K562 (cell line): ENCODE measurements around the gene ATP5F1A. TPM values are rescaled to one million over a fixed set of nuclear protein-coding genes. Genes with fewer than 3 reads are reported as not detected.
A peak's percentile ranks its signal among the peaks of the same experiment; 100 is the strongest.

Source experiments
- CBFB ChIP-seq: sonication (generic); formaldehyde crosslinking; IDR thresholded peaks from 2 replicates; pipeline ENCODE4 v1.4.0; 2020; ENCODE audit warnings: mild to moderate bottlenecking, missing genetic modification reagents
- CREB1 ChIP-seq, 2 experiments: sonication (generic) in 1 of 2; formaldehyde crosslinking in 1 of 2; IDR thresholded peaks; 2 replicates each; pipeline versions ENCODE4 v1.6.1 to v1.8.0; 2012 to 2022; ENCODE audit warnings: inconsistent platforms in 1 of 2, mild to moderate bottlenecking in 1 of 2, missing genetic modification reagents in 1 of 2, moderate library complexity in 1 of 2
- GTF2A2 ChIP-seq: IDR thresholded peaks from 2 replicates; pipeline ENCODE4 v1.6.1; 2016; ENCODE audit warnings: mild to moderate bottlenecking, missing genetic modification characterization, missing compliant biosample characterization
- KLF6 ChIP-seq: fragments of 250-450 bp; sonication (Bioruptor Pico); IDR thresholded peaks from 2 replicates; pipeline ENCODE4 v1.4.0; 2020; ENCODE audit warnings: mild to moderate bottlenecking, moderate library complexity, borderline replicate concordance
- POLR3G ChIP-seq: IDR thresholded peaks from 2 replicates; pipeline ENCODE4 v1.6.1; 2011; ENCODE audit not compliant: insufficient read length, insufficient replicate concordance; ENCODE audit errors: extremely low read depth
- SMAD2 ChIP-seq: fragments of 150-350 bp; IDR thresholded peaks from 2 replicates; pipeline ENCODE4 v1.6.1; 2014; ENCODE audit warnings: low read depth, mild to moderate bottlenecking, low read length
- SRSF3 ChIP-seq: fragments of 200-400 bp; formaldehyde crosslinking; IDR thresholded peaks from 2 replicates; pipeline ENCODE4 v1.6.1; 2016; ENCODE audit warnings: mild to moderate bottlenecking, low read length, moderate library complexity; ENCODE audit not compliant: insufficient read depth
- TBP ChIP-seq: optimal IDR thresholded peaks from 2 replicates; pipeline ENCODE3; 2011; ENCODE audit warnings: low read depth, low read length, improper control_type of control experiment
- ZC3H8 ChIP-seq: fragments of 450-650 bp; IDR thresholded peaks from 2 replicates; pipeline ENCODE4 v1.6.1; 2017
- ZNF551 ChIP-seq: fragments of 250-450 bp; sonication (Bioruptor Pico); IDR thresholded peaks from 2 replicates; pipeline ENCODE4 v1.5.0; 2021; ENCODE audit warnings: mild to moderate bottlenecking, moderate library complexity
- ZNF668 ChIP-seq: fragments of 250-450 bp; sonication (Bioruptor Pico); IDR thresholded peaks from 2 replicates; pipeline ENCODE4 v1.8.0; 2022; ENCODE audit warnings: mild to moderate bottlenecking, inconsistent platforms
- polyA plus RNA-seq, 8 experiments: library from polyadenylated mRNA; depleted of rRNA in 4 of 8; stranded (reverse) in 5 of 8; unstranded in 3 of 8; fragments of >200 nt; fragmentation: Nextera tagmentation in 2 of 8; fragmentation: Illumina TruSeq in 1 of 8; extraction: Ambion mirVana in 2 of 8; extraction: Trizol in 1 of 8; gene quantifications; 2 replicates each; pipeline versions ENCODE4 v1.2.1 to v1.2.3, GENCODE V29; 2011 to 2014; ENCODE audit warnings: inconsistent platforms in 1 of 8, missing spikeins in 1 of 8
- total RNA-seq, 7 experiments: library from RNA; depleted of rRNA in 6 of 7; stranded (reverse); fragments of >200 nt in 6 of 7; fragmentation: Illumina TruSeq in 2 of 7; extraction: Trizol in 2 of 7; gene quantifications; 2 replicates each; pipeline versions ENCODE4 v1.2.1 to v1.2.3, GENCODE V29; 2011 to 2021; ENCODE audit warnings: low replicate concordance in 1 of 7
- TF ChIP-seq, protein P1 (sequence below): fragments of 250-450 bp; sonication (Bioruptor Pico); IDR thresholded peaks from 2 replicates; pipeline ENCODE4 v1.5.0; 2020; ENCODE audit warnings: mild to moderate bottlenecking, borderline replicate concordance
- TF ChIP-seq, protein P2 (sequence below): fragments of 450-650 bp; formaldehyde crosslinking; IDR thresholded peaks from 2 replicates; pipeline ENCODE4 v1.4.0; 2020; ENCODE audit warnings: mild to moderate bottlenecking, moderate library complexity
- TF ChIP-seq, protein P3 (sequence below): fragments of 450-650 bp; IDR thresholded peaks from 2 replicates; pipeline ENCODE4 v1.6.1; 2014; ENCODE audit warnings: low read depth, mild to moderate bottlenecking, moderate library complexity, borderline replicate concordance
- TF ChIP-seq, protein P4 (sequence below): fragments of 450-650 bp; formaldehyde crosslinking; IDR thresholded peaks from 2 replicates; pipeline ENCODE4 v1.4.0; 2020; ENCODE audit warnings: mild to moderate bottlenecking, moderate library complexity
- TF ChIP-seq, protein P5 (sequence below): fragments of 250-450 bp; sonication (Bioruptor Pico); IDR thresholded peaks from 2 replicates; pipeline ENCODE4 v1.8.0; 2022; ENCODE audit warnings: moderate library complexity, mild to moderate bottlenecking, inconsistent platforms
- TF ChIP-seq, protein P6 (sequence below): fragments of 450-650 bp; formaldehyde crosslinking; conservative IDR thresholded peaks from 2 replicates; pipeline ENCODE4 v1.4.0; 2022; ENCODE audit warnings: mild to moderate bottlenecking, missing genetic modification characterization

Gene ATP5F1A
- total and polyA plus RNA-seq, 9 of the 15 experiments (the other 6 are each of a cell fraction or from before 2014, with no cell fraction given) = 377 to 762 (median 490) TPM

DNA sequence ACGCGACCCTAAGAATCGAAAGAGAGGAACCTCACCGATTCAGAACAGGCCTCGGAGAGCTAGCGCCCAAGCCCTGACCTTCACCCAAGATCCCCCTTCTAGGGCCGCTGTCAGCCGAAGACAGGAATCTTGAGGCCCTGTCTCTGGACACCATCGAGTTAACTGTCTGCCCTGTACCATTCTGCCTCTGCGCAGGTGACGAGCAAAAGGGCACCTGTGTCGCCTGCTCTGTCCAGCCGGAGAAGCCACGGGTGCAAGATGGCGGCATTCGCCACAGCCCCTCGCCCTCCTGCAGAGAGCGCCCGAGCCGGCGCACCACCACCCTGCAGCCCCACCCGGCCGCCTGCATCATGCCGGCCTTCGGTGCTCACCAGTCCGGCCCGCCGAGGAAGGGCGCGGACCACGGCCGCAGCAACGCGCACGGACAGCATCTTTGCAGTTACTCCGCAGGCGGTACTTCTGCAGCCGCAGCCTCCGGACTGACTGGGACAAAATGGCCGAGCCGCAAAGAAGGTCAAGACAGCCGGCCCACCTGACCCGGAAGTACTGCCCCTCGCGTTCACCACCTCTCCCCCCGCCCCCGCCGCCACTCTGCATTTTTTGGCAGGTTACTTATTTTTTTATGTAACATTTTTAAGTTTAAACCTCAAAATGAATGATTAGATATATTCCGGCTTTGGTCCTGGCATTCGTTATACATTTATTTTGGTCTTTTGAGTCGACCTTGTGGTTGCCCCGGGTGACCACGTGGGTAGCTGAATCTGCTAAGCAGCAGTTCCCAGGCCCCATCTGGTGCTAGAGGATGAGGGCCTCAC, at the start of gene ATP5F1A (continued):
- TF ChIP-seq, protein P1, sequence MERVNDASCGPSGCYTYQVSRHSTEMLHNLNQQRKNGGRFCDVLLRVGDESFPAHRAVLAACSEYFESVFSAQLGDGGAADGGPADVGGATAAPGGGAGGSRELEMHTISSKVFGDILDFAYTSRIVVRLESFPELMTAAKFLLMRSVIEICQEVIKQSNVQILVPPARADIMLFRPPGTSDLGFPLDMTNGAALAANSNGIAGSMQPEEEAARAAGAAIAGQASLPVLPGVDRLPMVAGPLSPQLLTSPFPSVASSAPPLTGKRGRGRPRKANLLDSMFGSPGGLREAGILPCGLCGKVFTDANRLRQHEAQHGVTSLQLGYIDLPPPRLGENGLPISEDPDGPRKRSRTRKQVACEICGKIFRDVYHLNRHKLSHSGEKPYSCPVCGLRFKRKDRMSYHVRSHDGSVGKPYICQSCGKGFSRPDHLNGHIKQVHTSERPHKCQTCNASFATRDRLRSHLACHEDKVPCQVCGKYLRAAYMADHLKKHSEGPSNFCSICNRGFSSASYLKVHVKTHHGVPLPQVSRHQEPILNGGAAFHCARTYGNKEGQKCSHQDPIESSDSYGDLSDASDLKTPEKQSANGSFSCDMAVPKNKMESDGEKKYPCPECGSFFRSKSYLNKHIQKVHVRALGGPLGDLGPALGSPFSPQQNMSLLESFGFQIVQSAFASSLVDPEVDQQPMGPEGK (CRISPR knock-in tag) = no peak
- TF ChIP-seq SRSF3 (no peak), GTF2A2 (tag) (no peak), ZNF551 (no peak), ZNF668 (CRISPR knock-in tag) (no peak), KLF6 (CRISPR knock-in tag) (no peak), POLR3G (no peak), CBFB (CRISPR knock-in tag) (no peak), ZC3H8 (no peak), TBP (peak; percentile 74), CREB1 (IDR thresholded peaks at IDR 0.05) (no peak), CREB1 (CRISPR knock-in tag; IDR thresholded peaks at IDR 0.05) (no peak), SMAD2 (no peak)
- TF ChIP-seq, protein P2, sequence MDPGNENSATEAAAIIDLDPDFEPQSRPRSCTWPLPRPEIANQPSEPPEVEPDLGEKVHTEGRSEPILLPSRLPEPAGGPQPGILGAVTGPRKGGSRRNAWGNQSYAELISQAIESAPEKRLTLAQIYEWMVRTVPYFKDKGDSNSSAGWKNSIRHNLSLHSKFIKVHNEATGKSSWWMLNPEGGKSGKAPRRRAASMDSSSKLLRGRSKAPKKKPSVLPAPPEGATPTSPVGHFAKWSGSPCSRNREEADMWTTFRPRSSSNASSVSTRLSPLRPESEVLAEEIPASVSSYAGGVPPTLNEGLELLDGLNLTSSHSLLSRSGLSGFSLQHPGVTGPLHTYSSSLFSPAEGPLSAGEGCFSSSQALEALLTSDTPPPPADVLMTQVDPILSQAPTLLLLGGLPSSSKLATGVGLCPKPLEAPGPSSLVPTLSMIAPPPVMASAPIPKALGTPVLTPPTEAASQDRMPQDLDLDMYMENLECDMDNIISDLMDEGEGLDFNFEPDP (CRISPR knock-in tag) = no peak
- TF ChIP-seq, protein P3, sequence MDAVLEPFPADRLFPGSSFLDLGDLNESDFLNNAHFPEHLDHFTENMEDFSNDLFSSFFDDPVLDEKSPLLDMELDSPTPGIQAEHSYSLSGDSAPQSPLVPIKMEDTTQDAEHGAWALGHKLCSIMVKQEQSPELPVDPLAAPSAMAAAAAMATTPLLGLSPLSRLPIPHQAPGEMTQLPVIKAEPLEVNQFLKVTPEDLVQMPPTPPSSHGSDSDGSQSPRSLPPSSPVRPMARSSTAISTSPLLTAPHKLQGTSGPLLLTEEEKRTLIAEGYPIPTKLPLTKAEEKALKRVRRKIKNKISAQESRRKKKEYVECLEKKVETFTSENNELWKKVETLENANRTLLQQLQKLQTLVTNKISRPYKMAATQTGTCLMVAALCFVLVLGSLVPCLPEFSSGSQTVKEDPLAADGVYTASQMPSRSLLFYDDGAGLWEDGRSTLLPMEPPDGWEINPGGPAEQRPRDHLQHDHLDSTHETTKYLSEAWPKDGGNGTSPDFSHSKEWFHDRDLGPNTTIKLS = peak; percentile 63; the same call in 1 of the 2 replicates
- TF ChIP-seq, protein P4, sequence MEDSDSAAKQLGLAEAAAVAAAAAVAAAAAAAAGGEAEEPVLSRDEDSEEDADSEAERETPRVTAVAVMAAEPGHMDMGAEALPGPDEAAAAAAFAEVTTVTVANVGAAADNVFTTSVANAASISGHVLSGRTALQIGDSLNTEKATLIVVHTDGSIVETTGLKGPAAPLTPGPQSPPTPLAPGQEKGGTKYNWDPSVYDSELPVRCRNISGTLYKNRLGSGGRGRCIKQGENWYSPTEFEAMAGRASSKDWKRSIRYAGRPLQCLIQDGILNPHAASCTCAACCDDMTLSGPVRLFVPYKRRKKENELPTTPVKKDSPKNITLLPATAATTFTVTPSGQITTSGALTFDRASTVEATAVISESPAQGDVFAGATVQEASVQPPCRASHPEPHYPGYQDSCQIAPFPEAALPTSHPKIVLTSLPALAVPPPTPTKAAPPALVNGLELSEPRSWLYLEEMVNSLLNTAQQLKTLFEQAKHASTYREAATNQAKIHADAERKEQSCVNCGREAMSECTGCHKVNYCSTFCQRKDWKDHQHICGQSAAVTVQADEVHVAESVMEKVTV = no peak
- TF ChIP-seq, protein P5, sequence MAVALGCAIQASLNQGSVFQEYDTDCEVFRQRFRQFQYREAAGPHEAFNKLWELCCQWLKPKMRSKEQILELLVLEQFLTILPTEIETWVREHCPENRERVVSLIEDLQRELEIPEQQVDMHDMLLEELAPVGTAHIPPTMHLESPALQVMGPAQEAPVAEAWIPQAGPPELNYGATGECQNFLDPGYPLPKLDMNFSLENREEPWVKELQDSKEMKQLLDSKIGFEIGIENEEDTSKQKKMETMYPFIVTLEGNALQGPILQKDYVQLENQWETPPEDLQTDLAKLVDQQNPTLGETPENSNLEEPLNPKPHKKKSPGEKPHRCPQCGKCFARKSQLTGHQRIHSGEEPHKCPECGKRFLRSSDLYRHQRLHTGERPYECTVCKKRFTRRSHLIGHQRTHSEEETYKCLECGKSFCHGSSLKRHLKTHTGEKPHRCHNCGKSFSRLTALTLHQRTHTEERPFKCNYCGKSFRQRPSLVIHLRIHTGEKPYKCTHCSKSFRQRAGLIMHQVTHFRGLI (CRISPR knock-in tag) = no peak
- TF ChIP-seq, protein P6, sequence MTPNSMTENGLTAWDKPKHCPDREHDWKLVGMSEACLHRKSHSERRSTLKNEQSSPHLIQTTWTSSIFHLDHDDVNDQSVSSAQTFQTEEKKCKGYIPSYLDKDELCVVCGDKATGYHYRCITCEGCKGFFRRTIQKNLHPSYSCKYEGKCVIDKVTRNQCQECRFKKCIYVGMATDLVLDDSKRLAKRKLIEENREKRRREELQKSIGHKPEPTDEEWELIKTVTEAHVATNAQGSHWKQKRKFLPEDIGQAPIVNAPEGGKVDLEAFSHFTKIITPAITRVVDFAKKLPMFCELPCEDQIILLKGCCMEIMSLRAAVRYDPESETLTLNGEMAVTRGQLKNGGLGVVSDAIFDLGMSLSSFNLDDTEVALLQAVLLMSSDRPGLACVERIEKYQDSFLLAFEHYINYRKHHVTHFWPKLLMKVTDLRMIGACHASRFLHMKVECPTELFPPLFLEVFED (CRISPR knock-in tag) = 0 out of 2 replicates have a peak, but pooled peaks have one; percentile 4
